ENCODE data around the gene LTB. TPM values are rescaled to one million over a fixed set of nuclear protein-coding genes. Genes with fewer than 3 reads are reported as not detected.
A peak's percentile ranks its signal among the peaks of the same experiment; 100 is the strongest.

LTB gene
- total and polyA plus RNA-seq, 2 of the 13 experiments (the other 11 are each of a cell fraction or from before 2014, with no cell fraction given): 0.09 to 0.22 TPM

DNA sequence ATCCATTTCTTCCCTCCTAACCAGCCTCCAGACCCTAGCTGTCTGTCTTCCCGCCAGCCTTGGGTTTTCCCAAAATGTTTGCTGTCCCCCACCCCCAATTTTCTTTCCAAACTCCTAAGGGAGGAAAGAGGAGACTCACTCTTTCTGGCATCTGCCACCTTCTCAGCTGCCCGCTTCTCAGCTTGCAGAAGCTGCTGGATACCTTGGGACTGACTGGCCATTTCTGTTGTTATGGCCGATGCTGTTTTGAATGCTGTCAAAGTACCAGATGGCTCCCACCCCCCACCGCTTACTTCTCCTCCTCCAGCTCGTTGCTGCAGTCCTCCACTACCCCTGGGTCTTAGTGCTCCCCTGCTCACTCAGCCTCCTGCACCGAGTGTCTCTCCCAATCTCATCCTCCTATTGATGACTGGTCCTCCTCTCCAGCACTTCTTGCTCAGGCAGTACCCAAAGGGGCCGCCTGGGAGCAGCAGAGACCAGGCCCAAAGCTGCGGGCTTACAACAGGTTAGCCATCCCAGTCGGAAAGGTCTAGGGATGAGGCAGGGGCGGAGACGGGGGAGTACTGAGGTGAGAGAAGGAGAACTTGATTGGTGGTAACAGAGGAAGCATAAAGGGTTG is 35.8 kb downstream of the LTB start, which contains the start of gene ATP6V1G2 (continued):
- TF ChIP-seq XRCC5 (optimal IDR thresholded peaks at IDR 0.05; ENCODE audit: low read length): peak; percentile 93
- TF ChIP-seq NR2C2 (CRISPR knock-in tag; IDR thresholded peaks at IDR 0.05; ENCODE audit: borderline replicate concordance): no peak
- TF ChIP-seq KDM3A (CRISPR knock-in tag; IDR thresholded peaks at IDR 0.05; ENCODE audit: low read depth): peak; percentile 84; the same call in 1 of the 2 replicates
- no peak for TF ChIP-seq ZNF230 (CRISPR knock-in tag; IDR thresholded peaks at IDR 0.05)
- peak; percentile 72; the same call in 1 of the 2 replicates for TF ChIP-seq BORCS8-MEF2B (CRISPR knock-in tag; IDR thresholded peaks at IDR 0.05)
- no peak for TF ChIP-seq ATRX (CRISPR knock-in tag; IDR thresholded peaks at IDR 0.05; ENCODE audit: borderline replicate concordance)
- peak; percentile 22; the same call in 1 of the 2 replicates for TF ChIP-seq RXRA (CRISPR knock-in tag; IDR thresholded peaks at IDR 0.05)
- TF ChIP-seq, protein P1, sequence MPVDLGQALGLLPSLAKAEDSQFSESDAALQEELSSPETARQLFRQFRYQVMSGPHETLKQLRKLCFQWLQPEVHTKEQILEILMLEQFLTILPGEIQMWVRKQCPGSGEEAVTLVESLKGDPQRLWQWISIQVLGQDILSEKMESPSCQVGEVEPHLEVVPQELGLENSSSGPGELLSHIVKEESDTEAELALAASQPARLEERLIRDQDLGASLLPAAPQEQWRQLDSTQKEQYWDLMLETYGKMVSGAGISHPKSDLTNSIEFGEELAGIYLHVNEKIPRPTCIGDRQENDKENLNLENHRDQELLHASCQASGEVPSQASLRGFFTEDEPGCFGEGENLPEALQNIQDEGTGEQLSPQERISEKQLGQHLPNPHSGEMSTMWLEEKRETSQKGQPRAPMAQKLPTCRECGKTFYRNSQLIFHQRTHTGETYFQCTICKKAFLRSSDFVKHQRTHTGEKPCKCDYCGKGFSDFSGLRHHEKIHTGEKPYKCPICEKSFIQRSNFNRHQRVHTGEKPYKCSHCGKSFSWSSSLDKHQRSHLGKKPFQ (CRISPR knock-in tag; IDR thresholded peaks at IDR 0.05; ENCODE audit: insufficient replicate concordance): no peak
- peak; percentile 98 for TF ChIP-seq RAD21 (CRISPR knock-in tag; IDR thresholded peaks at IDR 0.05)
- TF ChIP-seq, protein P2, sequence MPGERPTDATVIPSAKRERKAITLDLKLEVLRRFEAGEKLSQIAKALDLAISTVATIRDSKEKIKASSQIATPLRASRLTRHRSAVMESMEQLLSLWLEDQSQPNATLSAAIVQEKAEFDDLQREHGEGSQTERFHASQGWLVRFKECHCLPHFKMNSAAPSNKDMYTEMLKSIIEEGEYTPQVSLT (CRISPR knock-in tag; IDR thresholded peaks at IDR 0.05; ENCODE audit: borderline replicate concordance, low read depth): no peak
- peak; percentile 60 for TF ChIP-seq NFYC (CRISPR knock-in tag; IDR thresholded peaks at IDR 0.05)
- TF ChIP-seq, protein P3, sequence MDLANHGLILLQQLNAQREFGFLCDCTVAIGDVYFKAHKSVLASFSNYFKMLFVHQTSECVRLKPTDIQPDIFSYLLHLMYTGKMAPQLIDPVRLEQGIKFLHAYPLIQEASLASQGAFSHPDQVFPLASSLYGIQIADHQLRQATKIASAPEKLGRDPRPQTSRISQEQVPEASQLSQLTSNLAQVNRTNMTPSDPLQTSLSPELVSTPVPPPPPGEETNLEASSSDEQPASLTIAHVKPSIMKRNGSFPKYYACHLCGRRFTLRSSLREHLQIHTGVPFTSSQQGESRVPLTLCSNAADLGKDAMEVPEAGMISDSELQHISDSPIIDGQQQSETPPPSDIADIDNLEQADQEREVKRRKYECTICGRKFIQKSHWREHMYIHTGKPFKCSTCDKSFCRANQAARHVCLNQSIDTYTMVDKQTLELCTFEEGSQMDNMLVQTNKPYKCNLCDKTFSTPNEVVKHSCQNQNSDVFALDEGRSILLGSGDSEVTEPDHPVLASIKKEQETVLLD (CRISPR knock-in tag; IDR thresholded peaks at IDR 0.05; ENCODE audit: low read depth): no peak
- TF ChIP-seq ERF (CRISPR knock-in tag; IDR thresholded peaks at IDR 0.05): peak; percentile 56; the same call in 1 of the 2 replicates
- TF ChIP-seq, protein P4, sequence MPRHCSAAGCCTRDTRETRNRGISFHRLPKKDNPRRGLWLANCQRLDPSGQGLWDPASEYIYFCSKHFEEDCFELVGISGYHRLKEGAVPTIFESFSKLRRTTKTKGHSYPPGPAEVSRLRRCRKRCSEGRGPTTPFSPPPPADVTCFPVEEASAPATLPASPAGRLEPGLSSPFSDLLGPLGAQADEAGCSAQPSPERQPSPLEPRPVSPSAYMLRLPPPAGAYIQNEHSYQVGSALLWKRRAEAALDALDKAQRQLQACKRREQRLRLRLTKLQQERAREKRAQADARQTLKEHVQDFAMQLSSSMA (CRISPR knock-in tag; IDR thresholded peaks at IDR 0.05): no peak
- peak; percentile 39 for TF ChIP-seq TBL1XR1 (IDR thresholded peaks at IDR 0.05; ENCODE audit: borderline replicate concordance, low read length, partially characterized antibody)
- no peak for TF ChIP-seq ZFP36L2 (CRISPR knock-in tag; IDR thresholded peaks at IDR 0.05)
- TF ChIP-seq FOXO1 (CRISPR knock-in tag; IDR thresholded peaks at IDR 0.05): peak; percentile 46
- TF ChIP-seq MAZ (IDR thresholded peaks at IDR 0.05; ENCODE audit: borderline replicate concordance, low read depth, low read length): 0 out of 2 replicates have a peak, but pooled peaks have one; percentile 71
- TF ChIP-seq MAZ (CRISPR knock-in tag; IDR thresholded peaks at IDR 0.05; ENCODE audit: low read depth): no peak
- TF ChIP-seq, protein P5, sequence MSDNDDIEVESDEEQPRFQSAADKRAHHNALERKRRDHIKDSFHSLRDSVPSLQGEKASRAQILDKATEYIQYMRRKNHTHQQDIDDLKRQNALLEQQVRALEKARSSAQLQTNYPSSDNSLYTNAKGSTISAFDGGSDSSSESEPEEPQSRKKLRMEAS (IDR thresholded peaks at IDR 0.05): 0 out of 2 replicates have a peak, but pooled peaks have one; percentile 31
- TF ChIP-seq POLR2AphosphoS2 (IDR thresholded peaks at IDR 0.05; ENCODE audit: low read depth, low read length): no peak
